ENCODE measurements around the gene MAGEH1. TPM values are rescaled to one million over a fixed set of nuclear protein-coding genes. Genes with fewer than 3 reads are reported as not detected.
A peak's percentile ranks its signal among the peaks of the same experiment; 100 is the strongest.
"Not testable (repeated sequence)": the region's sequence is repeated elsewhere in the genome, so short reads cannot be mapped to it uniquely, and the experiment has no call there.

Gene MAGEH1
- 65.7 and 88.9 TPM in 2 replicates for total RNA-seq
- polyA plus RNA-seq = 80.4 and 86.7 TPM in 2 replicates

- Histone ChIP-seq H3K27ac (peak within 1 kb of the TSS; percentile 65), H3K27me3 (no peaks in the 10 kb centered on the region), H3K36me3 (no peaks in the 10 kb centered on the region), H3K4me1 (ENCODE audit: low read depth) (no peaks in the 10 kb centered on the region), H3K4me3 (peak within 1 kb of the TSS; percentile 56), H3K9me3 (ENCODE audit: low read depth) (no peaks in the 10 kb centered on the region)
- DNase-seq (ENCODE audit: low read depth in 1 of 2, low spot score in 1 of 2) = peak; percentile 84 to 86
- no peak for TF ChIP-seq CTCF (IDR thresholded peaks at IDR 0.05; ENCODE audit: low read depth, low read length)
Measured at GRCh38 chrX:55451990-55452832, at the start of gene MAGEH1. TSS of gene MAGEH1 (plus strand) at chrX:55452127. CDS start at chrX:55452375, 248 bp downstream.

- H3K36me3 ChIP-seq; DNase-seq (ENCODE audit: low read depth in 1 of 2, low spot score in 1 of 2); H3K4me1 ChIP-seq (ENCODE audit: low read depth); H3K9me3 ChIP-seq (ENCODE audit: low read depth); H3K27me3 ChIP-seq; H3K4me3 ChIP-seq; H3K27ac ChIP-seq: not testable (repeated sequence)
Measured at GRCh38 chrX:55427079-55427478, 24.8 kb upstream of the MAGEH1 start.

GRCh38 chrX:55443468-55443867, 8.5 kb upstream of the MAGEH1 start:
- not testable (repeated sequence) for DNase-seq (ENCODE audit: low read depth in 1 of 2, low spot score in 1 of 2); H3K36me3 ChIP-seq; H3K9me3 ChIP-seq (ENCODE audit: low read depth); H3K4me3 ChIP-seq; H3K4me1 ChIP-seq (ENCODE audit: low read depth); H3K27ac ChIP-seq; H3K27me3 ChIP-seq

GRCh38 chrX:55450259-55450658, 1.7 kb upstream of the MAGEH1 start:
- H3K36me3 ChIP-seq = no peaks in the 10 kb centered on the region
- TF ChIP-seq CTCF (IDR thresholded peaks at IDR 0.05; ENCODE audit: low read depth, low read length) = peak; percentile 11
- DNase-seq (ENCODE audit: low read depth in 1 of 2, low spot score in 1 of 2) = peak; percentile 21 to 23

GRCh38 chrX:55451141-55451540, 786 bp upstream of the MAGEH1 start:
- Histone ChIP-seq H3K4me3 (no peak overlapping the region), H3K27ac (no peak overlapping the region), H3K9me3 (ENCODE audit: low read depth) (no peaks in the 10 kb centered on the region), H3K27me3 (no peaks in the 10 kb centered on the region), H3K36me3 (no peaks in the 10 kb centered on the region), H3K4me1 (ENCODE audit: low read depth) (no peaks in the 10 kb centered on the region)
- DNase-seq (ENCODE audit: low read depth in 1 of 2, low spot score in 1 of 2) = peak; percentile 0 to 3
- TF ChIP-seq CTCF (IDR thresholded peaks at IDR 0.05; ENCODE audit: low read depth, low read length) = no peak

More at GRCh38 chrX:55450259-55450658, 1.7 kb upstream of the MAGEH1 start:
- no peaks in the 10 kb centered on the region for H3K27me3 ChIP-seq
- H3K4me1 ChIP-seq (ENCODE audit: low read depth) = no peaks in the 10 kb centered on the region
- no peak overlapping the region for H3K27ac ChIP-seq
- no peaks in the 10 kb centered on the region for H3K9me3 ChIP-seq (ENCODE audit: low read depth)
- H3K4me3 ChIP-seq = no peak overlapping the region

GRCh38 chrX:55451626-55451989, 319 bp upstream of the MAGEH1 start:
- no peaks in the 10 kb centered on the region for H3K4me1 ChIP-seq (ENCODE audit: low read depth)
- DNase-seq (ENCODE audit: low read depth in 1 of 2, low spot score in 1 of 2) = no peak
- no peak for TF ChIP-seq CTCF (IDR thresholded peaks at IDR 0.05; ENCODE audit: low read depth, low read length)
- H3K36me3 ChIP-seq = no peaks in the 10 kb centered on the region
- H3K4me3 ChIP-seq = peak overlapping the region; percentile 56
- H3K9me3 ChIP-seq (ENCODE audit: low read depth) = no peaks in the 10 kb centered on the region
- H3K27ac ChIP-seq = no peak overlapping the region
- H3K27me3 ChIP-seq = no peaks in the 10 kb centered on the region
